Omental fat pad (tissue), 4 donors: ENCODE measurements around the gene LARP1. TPM values are rescaled to one million over a fixed set of nuclear protein-coding genes. Genes with fewer than 3 reads are reported as not detected.
A peak's percentile ranks its signal among the peaks of the same experiment; 100 is the strongest.

ENCODE experiments used
- ATAC-seq: fragments of 150-250 bp; one replicate; pipeline ENCODE4 v1.9.1; 2016; ENCODE audit warnings: mild to moderate bottlenecking, moderate library complexity; ENCODE audit not compliant: low FRiP score
- DNase-seq: peaks from one replicate; pipeline ENCODE4 v3.0.0-alpha.2; 2019; ENCODE audit warnings: low spot score
- CTCF ChIP-seq, 3 donors: fragments of 450-650 bp; IDR thresholded peaks; one replicate each; pipeline ENCODE4 v1.5.1; 2016 to 2017; ENCODE audit warnings: antibody characterized with exemption in 3 of 3, mild to moderate bottlenecking in 3 of 3, moderate library complexity in 2 of 3
- total RNA-seq, 4 donors: library from RNA; depleted of rRNA; stranded (reverse); fragments of >200 nt; gene quantifications; one replicate each; pipeline ENCODE4 v1.1.0, GENCODE V29; 2016

Gene LARP1
- total RNA-seq = 100 to 1,000 TPM in 2 of 4 donors, 10 to 100 TPM in 2; 80.5 to 155 (median 106) TPM

- ATAC-seq (peak; percentile 16), DNase-seq (no peak)
- TF ChIP-seq CTCF (IDR thresholded peaks at IDR 0.05) = no peak
Measured at GRCh38 chr5:154755361-154756008, at the start of gene LARP1. LARP1 (plus strand) TSS chr5:154755377; CDS start chr5:154755758, 381 bp downstream.

- DNase-seq = no peak
- TF ChIP-seq CTCF (IDR thresholded peaks at IDR 0.05) = no peak
- no peak for ATAC-seq
Measured at GRCh38 chr5:154706416-154706815, 48.8 kb upstream of the LARP1 start.

- no peak for TF ChIP-seq CTCF (IDR thresholded peaks at IDR 0.05)
- ATAC-seq = no peak
- no peak for DNase-seq
Measured at GRCh38 chr5:154707641-154708040, 47.5 kb upstream of the LARP1 start.

- ATAC-seq = no peak
- TF ChIP-seq CTCF (IDR thresholded peaks at IDR 0.05) = no peak
- DNase-seq = no peak
Measured at GRCh38 chr5:154708207-154708606, 47.0 kb upstream of the LARP1 start.

- no peak for ATAC-seq
Measured at GRCh38 chr5:154708846-154709245, 46.3 kb upstream of the LARP1 start.

GRCh38 chr5:154709368-154710305, 45.5 kb upstream of the LARP1 start:
- TF ChIP-seq CTCF (IDR thresholded peaks at IDR 0.05) = no peak
- DNase-seq (no peak), ATAC-seq (no peak)

More at GRCh38 chr5:154708846-154709245, 46.3 kb upstream of the LARP1 start:
- no peak for DNase-seq
- no peak for TF ChIP-seq CTCF (IDR thresholded peaks at IDR 0.05)
